ENCODE data around the gene KNCN. TPM values are rescaled to one million over a fixed set of nuclear protein-coding genes. Genes with fewer than 3 reads are reported as not detected.
A peak's percentile ranks its signal among the peaks of the same experiment; 100 is the strongest.

Gene KNCN
- polyA plus RNA-seq, 3 donors, result not detected

DNA sequence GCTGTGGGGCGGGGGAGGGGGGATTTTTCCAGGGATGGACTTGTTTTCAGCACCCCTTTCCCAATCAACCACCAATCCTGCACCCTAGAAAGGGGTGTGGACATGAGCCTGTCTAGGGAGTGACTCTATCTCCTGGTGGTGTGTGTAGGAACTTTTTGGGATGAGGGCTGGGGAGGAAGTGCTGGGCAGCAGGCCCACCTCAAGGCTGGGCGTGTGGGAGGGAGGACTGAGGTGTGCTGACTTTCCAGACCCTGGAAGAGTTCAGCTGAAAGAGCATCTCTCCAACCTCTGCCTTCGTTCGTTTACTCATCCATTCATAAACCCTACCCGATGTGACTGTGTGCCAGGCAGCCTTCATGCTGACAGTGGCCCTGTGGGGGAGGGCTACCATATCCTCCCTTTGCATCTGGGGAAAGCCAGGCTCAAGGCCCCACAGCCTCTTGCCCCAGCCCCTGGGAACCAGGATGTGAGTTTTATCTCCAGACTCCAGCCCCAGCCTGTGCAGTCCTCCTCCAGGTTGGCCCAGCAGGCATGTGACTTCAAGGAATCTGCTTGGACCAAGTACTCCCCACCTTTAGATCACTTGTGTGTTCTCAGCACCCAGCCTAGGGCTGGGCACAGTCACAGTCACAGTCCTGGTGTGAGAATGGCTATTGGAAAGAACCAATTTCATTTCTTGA, 6.7 kb downstream of the KNCN start:
- Mint-ChIP-seq H3K27me3 (ENCODE audit: low read depth in 3 of 3) (peaks cover 45 to 52% (median 47%) of the 10 kb centered on the region in 3 donors), H3K9me3 (peaks cover 0 to 13% (median 2%) of the 10 kb centered on the region in 7 donors), H3K4me1 (peaks cover 15% of the 10 kb centered on the region), H3K36me3 (peaks cover 0 to 7% of the 10 kb centered on the region in 2 donors), H3K4me3 (peak overlapping the region in 1 of 2 donors; percentile 82), H3K27ac (no peak overlapping the region)
- Histone ChIP-seq H3K79me2 (ENCODE audit: insufficient read depth, low read length) (no peaks in the 10 kb centered on the region), H3K4me1 (ENCODE audit: control insufficient read depth in 1 of 2, insufficient read depth in 2 of 2, low read length in 2 of 2) (no peaks in the 10 kb centered on the region), H2AFZ (ENCODE audit: insufficient read depth, low read depth, low read length, poor library complexity, severe bottlenecking) (no peak overlapping the region), H3K4me2 (replicated peaks; ENCODE audit: extremely low read depth, low read length, poor library complexity, severe bottlenecking) (no peak overlapping the region), H3K9ac (ENCODE audit: insufficient read depth, low read length, poor library complexity, severe bottlenecking) (no peak overlapping the region), H3K27me3 (ENCODE audit: control insufficient read depth in 2 of 2, insufficient read depth in 2 of 2, low read length in 2 of 2) (peaks cover 23 to 44% of the 10 kb centered on the region in 2 donors), H3K9me3 (replicated peaks in 1 of 2; ENCODE audit: control insufficient read depth in 1 of 2, insufficient read depth in 1 of 2, low read length in 2 of 2) (peaks cover 0 to 10% of the 10 kb centered on the region in 2 donors), H3K36me3 (replicated peaks in 1 of 2; ENCODE audit: control insufficient read depth in 1 of 2, insufficient read depth in 2 of 2, low read length in 2 of 2) (no peaks in the 10 kb centered on the region), H4K20me1 (ENCODE audit: insufficient read depth, low read length) (no peaks in the 10 kb centered on the region), H3K4me3 (replicated peaks in 1 of 3; ENCODE audit: low read depth in 2 of 3, low read length in 3 of 3) (no peak overlapping the region), H3K27ac (ENCODE audit: low read depth in 1 of 2, low read length in 2 of 2) (no peak overlapping the region)
- no peak for DNase-seq
- 50% methylated on average over 1 of the region's 5 CpGs for WGBS (ENCODE audit: insufficient coverage)
- TF ChIP-seq, protein P1, sequence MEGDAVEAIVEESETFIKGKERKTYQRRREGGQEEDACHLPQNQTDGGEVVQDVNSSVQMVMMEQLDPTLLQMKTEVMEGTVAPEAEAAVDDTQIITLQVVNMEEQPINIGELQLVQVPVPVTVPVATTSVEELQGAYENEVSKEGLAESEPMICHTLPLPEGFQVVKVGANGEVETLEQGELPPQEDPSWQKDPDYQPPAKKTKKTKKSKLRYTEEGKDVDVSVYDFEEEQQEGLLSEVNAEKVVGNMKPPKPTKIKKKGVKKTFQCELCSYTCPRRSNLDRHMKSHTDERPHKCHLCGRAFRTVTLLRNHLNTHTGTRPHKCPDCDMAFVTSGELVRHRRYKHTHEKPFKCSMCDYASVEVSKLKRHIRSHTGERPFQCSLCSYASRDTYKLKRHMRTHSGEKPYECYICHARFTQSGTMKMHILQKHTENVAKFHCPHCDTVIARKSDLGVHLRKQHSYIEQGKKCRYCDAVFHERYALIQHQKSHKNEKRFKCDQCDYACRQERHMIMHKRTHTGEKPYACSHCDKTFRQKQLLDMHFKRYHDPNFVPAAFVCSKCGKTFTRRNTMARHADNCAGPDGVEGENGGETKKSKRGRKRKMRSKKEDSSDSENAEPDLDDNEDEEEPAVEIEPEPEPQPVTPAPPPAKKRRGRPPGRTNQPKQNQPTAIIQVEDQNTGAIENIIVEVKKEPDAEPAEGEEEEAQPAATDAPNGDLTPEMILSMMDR (IDR thresholded peaks at IDR 0.05), result no peak
- intact Hi-C loops (cut with micrococcal nuclease), result no loop called here

DNA sequence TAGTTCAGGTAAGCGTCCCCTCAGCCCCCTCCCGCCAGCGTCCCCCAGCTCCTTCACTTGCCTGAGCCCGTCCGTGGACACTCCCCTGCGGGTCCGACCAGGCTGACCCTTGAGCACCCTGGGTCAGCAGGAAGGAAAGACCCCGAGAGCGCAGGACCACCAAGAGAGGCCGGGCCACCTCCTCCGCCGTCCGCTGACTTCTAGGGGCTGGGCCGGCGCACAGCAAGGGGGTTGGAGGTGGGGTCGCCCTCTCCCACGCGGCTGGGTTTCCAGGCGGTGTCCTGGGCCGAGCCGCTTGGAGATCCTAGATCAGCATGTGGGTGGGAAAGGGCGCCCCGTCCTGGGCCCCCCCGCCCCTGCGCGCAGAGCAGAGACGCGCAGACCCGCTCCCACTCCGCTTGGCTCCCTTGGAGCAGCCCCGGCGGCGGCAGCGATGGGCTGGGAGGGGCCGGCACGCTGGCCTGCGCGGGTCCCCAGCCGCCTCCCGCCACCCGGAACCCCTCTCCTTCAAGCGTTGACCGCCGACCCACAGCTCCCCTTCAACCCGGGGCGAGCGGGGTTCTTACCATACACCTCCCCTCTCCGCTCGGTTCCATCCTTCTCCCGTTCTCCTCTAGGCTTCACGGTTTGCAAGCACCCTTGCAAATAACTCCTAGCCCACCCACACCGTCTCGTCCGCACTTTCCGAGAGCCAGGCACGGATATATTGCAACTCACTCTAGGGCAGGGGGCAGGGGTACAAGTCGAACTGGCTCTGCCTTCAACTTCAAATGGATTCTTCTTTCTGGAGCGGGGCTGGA, 7.5 kb downstream of the KNCN start:
- Histone ChIP-seq H3K4me1 (ENCODE audit: control insufficient read depth in 1 of 2, insufficient read depth in 2 of 2, low read length in 2 of 2) (no peaks in the 10 kb centered on the region), H3K9ac (ENCODE audit: insufficient read depth, low read length, poor library complexity, severe bottlenecking) (no peak overlapping the region), H2AFZ (ENCODE audit: insufficient read depth, low read depth, low read length, poor library complexity, severe bottlenecking) (no peak overlapping the region), H3K27me3 (ENCODE audit: control insufficient read depth in 2 of 2, insufficient read depth in 2 of 2, low read length in 2 of 2) (peaks cover 23 to 44% of the 10 kb centered on the region in 2 donors), H3K79me2 (ENCODE audit: insufficient read depth, low read length) (no peaks in the 10 kb centered on the region), H3K36me3 (replicated peaks in 1 of 2; ENCODE audit: control insufficient read depth in 1 of 2, insufficient read depth in 2 of 2, low read length in 2 of 2) (no peaks in the 10 kb centered on the region), H3K9me3 (replicated peaks in 1 of 2; ENCODE audit: control insufficient read depth in 1 of 2, insufficient read depth in 1 of 2, low read length in 2 of 2) (peaks cover 0 to 10% of the 10 kb centered on the region in 2 donors), H3K27ac (ENCODE audit: low read depth in 1 of 2, low read length in 2 of 2) (no peak overlapping the region), H4K20me1 (ENCODE audit: insufficient read depth, low read length) (no peaks in the 10 kb centered on the region), H3K4me3 (replicated peaks in 1 of 3; ENCODE audit: low read depth in 2 of 3, low read length in 3 of 3) (no peak overlapping the region), H3K4me2 (replicated peaks; ENCODE audit: extremely low read depth, low read length, poor library complexity, severe bottlenecking) (no peak overlapping the region)
- peaks cover 0 to 7% of the 10 kb centered on the region in 2 donors for H3K36me3 Mint-ChIP-seq
- H3K4me1 Mint-ChIP-seq, result peaks cover 12% of the 10 kb centered on the region
- H3K9me3 Mint-ChIP-seq, result peaks cover 0 to 13% (median 2%) of the 10 kb centered on the region in 7 donors
- H3K4me3 Mint-ChIP-seq, result peak overlapping the region in 1 of 2 donors; percentile 82
- no peak for DNase-seq
- WGBS (ENCODE audit: insufficient coverage), result 11% methylated on average over 49 of the region's 58 CpGs
- peaks cover 45 to 52% (median 47%) of the 10 kb centered on the region in 3 donors for H3K27me3 Mint-ChIP-seq (ENCODE audit: low read depth in 3 of 3)
- intact Hi-C loops (cut with micrococcal nuclease), result no loop called here
- TF ChIP-seq, protein P1 (IDR thresholded peaks at IDR 0.05), result no peak
- no peak overlapping the region for H3K27ac Mint-ChIP-seq
